SK-N-MC (cell line): Measurements from ENCODE around the gene RPS19.
"Not testable (repeated sequence)": the region's sequence is repeated elsewhere in the genome, so short reads cannot be mapped to it uniquely, and the experiment has no call there.

Source experiments
- EZH2 ChIP-seq: fragments of 200-600 bp; sonication (generic); IDR thresholded peaks from one replicate; pipeline ENCODE4 v1.6.1; 2017; ENCODE audit warnings: antibody characterized with exemption
- POLR2AphosphoS5 ChIP-seq: IDR thresholded peaks from 2 replicates; pipeline ENCODE4 v1.6.1; 2012; ENCODE audit warnings: mild to moderate bottlenecking, low read depth, low read length, borderline replicate concordance

- not testable (repeated sequence) for TF ChIP-seq EZH2, POLR2AphosphoS5
Measured at GRCh38 chr19:41875973-41876372, 15.9 kb downstream of the RPS19 start.
